Esophagus muscularis mucosa (tissue), 3 donors: ENCODE measurements around the gene SDK2.

Source experiments
- CTCF ChIP-seq, 3 experiments: fragments of 200-600 bp in 2 of 3; fragments of 450-650 bp in 1 of 3; sonication (generic) in 2 of 3; IDR thresholded peaks; one replicate each; pipeline ENCODE4 v1.5.1; 2017 to 2019; ENCODE audit warnings: antibody characterized with exemption in 3 of 3, mild to moderate bottlenecking in 2 of 3, moderate library complexity in 1 of 3
- POLR2A ChIP-seq: fragments of 450-650 bp; IDR thresholded peaks from one replicate; pipeline ENCODE4 v1.6.1; 2017; ENCODE audit warnings: antibody characterized with exemption, moderate library complexity, mild to moderate bottlenecking, low read depth

DNA sequence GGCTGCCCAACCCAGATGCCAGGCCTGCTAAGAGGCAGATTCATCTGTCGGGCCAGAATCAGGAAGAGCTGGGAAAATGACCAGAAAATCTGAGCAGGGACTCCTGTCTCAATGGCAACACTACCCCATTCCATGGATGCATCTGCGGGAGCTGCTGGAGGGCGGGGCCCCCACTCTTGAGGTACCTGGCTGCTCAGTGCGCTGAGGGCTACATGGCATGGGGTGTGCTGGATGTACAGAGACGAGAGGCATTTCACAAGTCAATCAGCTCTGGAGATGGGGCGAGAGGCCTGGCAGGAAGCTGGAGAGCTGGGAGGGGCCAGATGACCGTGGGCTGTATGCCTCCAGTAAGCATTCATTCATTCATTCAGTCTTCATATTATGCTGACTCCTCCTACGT, 6.4 kb downstream of the SDK2 start:
- TF ChIP-seq CTCF (IDR thresholded peaks at IDR 0.05), result no peak
- TF ChIP-seq POLR2A, result no peak
